ENCODE results near the gene MED10.

The MED10 gene

GRCh38 chr5:6377905-6378765, at the start of gene MED10:
MED10 (minus strand) TSS chr5:6378547; CDS start chr5:6378483, 64 bp downstream.
- peaks cover 1% of the 10 kb centered on the region for H3K27me3 Mint-ChIP-seq
- ATAC-seq (peak; percentile 98), DNase-seq (peak; percentile 97)
- H3K9me3 Mint-ChIP-seq: no peaks in the 10 kb centered on the region
- H3K4me1 Mint-ChIP-seq: peaks cover 31% of the 10 kb centered on the region
- H3K36me3 Mint-ChIP-seq (ENCODE audit: low read depth): peaks cover 49% of the 10 kb centered on the region
- H3K27ac Mint-ChIP-seq: peak within 1 kb of the TSS; percentile 99
- peak within 1 kb of the TSS; percentile 99 for H3K4me3 Mint-ChIP-seq

DNA sequence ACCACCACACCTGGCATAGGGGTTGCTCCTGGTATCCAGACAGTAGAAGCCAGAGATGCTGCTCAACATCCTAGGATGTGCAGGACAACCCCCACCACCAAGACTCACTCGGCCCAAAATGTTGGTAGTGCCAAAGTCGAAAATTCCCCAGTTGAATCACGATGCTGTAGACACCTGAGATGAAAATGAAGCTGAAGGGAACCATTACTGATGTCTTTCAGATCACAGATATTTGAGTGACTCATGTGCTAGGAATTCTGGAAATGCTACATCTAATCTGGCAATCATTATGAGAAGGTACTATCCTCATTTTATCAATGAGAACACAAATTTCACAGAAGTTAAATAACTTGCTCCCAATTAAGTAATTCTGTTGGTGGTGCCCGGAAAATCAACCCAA, 49.3 kb upstream of the MED10 start:
- H3K4me1 Mint-ChIP-seq: no peaks in the 10 kb centered on the region

DNA sequence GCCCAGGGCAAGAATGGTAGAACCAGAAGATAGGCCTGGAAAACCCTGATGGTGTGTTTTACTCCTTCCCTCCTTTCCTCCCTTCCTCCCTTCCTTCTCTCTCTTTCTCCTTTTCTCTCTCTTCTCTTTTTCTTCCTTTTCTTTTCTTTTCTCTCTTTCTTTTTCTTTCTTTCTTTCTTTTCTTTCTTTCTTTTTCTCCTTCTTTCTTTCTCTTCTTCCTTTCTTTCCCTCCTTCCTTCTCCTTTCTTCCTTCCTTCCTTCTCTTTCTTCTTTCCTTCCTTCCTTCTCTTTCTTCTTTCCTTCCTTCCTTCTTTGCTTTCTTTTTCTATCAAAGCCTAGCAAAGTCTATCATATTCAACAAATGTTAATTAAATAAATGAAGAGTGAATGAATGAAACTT, 46.4 kb upstream of the MED10 start:
- H3K4me1 Mint-ChIP-seq: no peaks in the 10 kb centered on the region
- no peaks in the 10 kb centered on the region for H3K36me3 Mint-ChIP-seq (ENCODE audit: low read depth)
- no peak for DNase-seq
- no peak for ATAC-seq
- H3K9me3 Mint-ChIP-seq: no peaks in the 10 kb centered on the region
- H3K27me3 Mint-ChIP-seq: peaks cover 6% of the 10 kb centered on the region
- no peak overlapping the region for H3K4me3 Mint-ChIP-seq
- H3K27ac Mint-ChIP-seq: no peak overlapping the region

More for the DNA sequence above, 49.3 kb upstream of the MED10 start:
- Mint-ChIP-seq H3K36me3 (ENCODE audit: low read depth) (no peaks in the 10 kb centered on the region), H3K27ac (no peak overlapping the region), H3K9me3 (no peaks in the 10 kb centered on the region), H3K4me3 (no peak overlapping the region), H3K27me3 (peaks cover 9% of the 10 kb centered on the region)
- DNase-seq (no peak), ATAC-seq (no peak)

GRCh38 chr5:6424110-6424659, 45.8 kb upstream of the MED10 start:
- Mint-ChIP-seq H3K9me3 (no peaks in the 10 kb centered on the region), H3K27ac (no peak overlapping the region)
- DNase-seq: no peak

GRCh38 chr5:6423327-6424109, 45.2 kb upstream of the MED10 start:
- no peak for ATAC-seq
- H3K9me3 Mint-ChIP-seq: no peaks in the 10 kb centered on the region
- no peak for DNase-seq
- H3K4me3 Mint-ChIP-seq: no peak overlapping the region
- H3K36me3 Mint-ChIP-seq (ENCODE audit: low read depth): no peaks in the 10 kb centered on the region
- H3K4me1 Mint-ChIP-seq: no peaks in the 10 kb centered on the region
- H3K27ac Mint-ChIP-seq: no peak overlapping the region
- H3K27me3 Mint-ChIP-seq: peaks cover 6% of the 10 kb centered on the region

More at GRCh38 chr5:6424110-6424659, 45.8 kb upstream of the MED10 start:
- H3K4me3 Mint-ChIP-seq: no peak overlapping the region
- ATAC-seq: no peak
- H3K27me3 Mint-ChIP-seq: peaks cover 6% of the 10 kb centered on the region
- no peaks in the 10 kb centered on the region for H3K4me1 Mint-ChIP-seq
- H3K36me3 Mint-ChIP-seq (ENCODE audit: low read depth): no peaks in the 10 kb centered on the region

GRCh38 chr5:6419340-6419852, 41.0 kb upstream of the MED10 start:
- Mint-ChIP-seq H3K4me1 (no peaks in the 10 kb centered on the region), H3K4me3 (no peak overlapping the region), H3K9me3 (no peaks in the 10 kb centered on the region), H3K36me3 (ENCODE audit: low read depth) (no peaks in the 10 kb centered on the region), H3K27ac (no peak overlapping the region), H3K27me3 (no peaks in the 10 kb centered on the region)
- no peak for ATAC-seq
- no peak for DNase-seq

DNA sequence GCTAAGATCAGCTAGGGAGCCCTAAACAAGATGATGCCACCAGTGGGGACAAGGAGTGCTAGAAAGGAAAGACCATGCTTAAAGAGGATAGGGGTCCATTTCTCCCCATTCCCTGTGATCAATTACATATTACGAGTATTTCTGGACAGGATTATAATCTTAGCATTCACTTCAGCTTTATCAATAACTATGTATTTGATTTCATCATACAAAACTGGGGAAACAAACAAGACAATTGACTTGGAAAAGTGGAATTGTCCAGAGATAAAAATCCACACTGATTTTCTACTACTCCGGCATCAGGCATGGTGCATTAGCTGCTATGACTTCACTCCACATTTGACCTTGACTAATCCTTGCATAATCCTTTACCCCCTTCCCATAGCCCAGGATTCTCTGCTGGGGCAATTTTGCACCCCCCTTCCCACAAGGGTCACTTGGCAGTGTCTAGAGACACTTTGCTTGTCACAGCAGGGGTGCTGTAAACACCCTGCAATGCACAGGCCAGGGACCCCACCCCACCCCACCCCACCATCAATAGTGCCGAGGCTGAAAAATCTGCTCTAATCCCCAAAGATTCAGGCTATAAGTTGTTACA, 40.4 kb upstream of the MED10 start:
- Mint-ChIP-seq H3K4me1 (no peaks in the 10 kb centered on the region), H3K36me3 (ENCODE audit: low read depth) (no peaks in the 10 kb centered on the region), H3K27ac (no peak overlapping the region), H3K9me3 (no peaks in the 10 kb centered on the region), H3K4me3 (no peak overlapping the region), H3K27me3 (no peaks in the 10 kb centered on the region)
- ATAC-seq: no peak
- DNase-seq: no peak

- no peaks in the 10 kb centered on the region for H3K36me3 Mint-ChIP-seq (ENCODE audit: low read depth)
- no peaks in the 10 kb centered on the region for H3K9me3 Mint-ChIP-seq
- H3K4me3 Mint-ChIP-seq: no peak overlapping the region
- H3K4me1 Mint-ChIP-seq: no peaks in the 10 kb centered on the region
- no peak overlapping the region for H3K27ac Mint-ChIP-seq
- H3K27me3 Mint-ChIP-seq: no peaks in the 10 kb centered on the region
- DNase-seq (no peak), ATAC-seq (no peak)
Observed at GRCh38 chr5:6417657-6418056, 39.3 kb upstream of the MED10 start.

- DNase-seq: no peak
- peaks cover 6% of the 10 kb centered on the region for H3K4me1 Mint-ChIP-seq
- H3K36me3 Mint-ChIP-seq (ENCODE audit: low read depth): no peaks in the 10 kb centered on the region
- H3K9me3 Mint-ChIP-seq: no peaks in the 10 kb centered on the region
- no peak overlapping the region for H3K4me3 Mint-ChIP-seq
- H3K27me3 Mint-ChIP-seq: no peaks in the 10 kb centered on the region
- no peak overlapping the region for H3K27ac Mint-ChIP-seq
- ATAC-seq: no peak
Observed at GRCh38 chr5:6412811-6413210, 34.5 kb upstream of the MED10 start.

DNA sequence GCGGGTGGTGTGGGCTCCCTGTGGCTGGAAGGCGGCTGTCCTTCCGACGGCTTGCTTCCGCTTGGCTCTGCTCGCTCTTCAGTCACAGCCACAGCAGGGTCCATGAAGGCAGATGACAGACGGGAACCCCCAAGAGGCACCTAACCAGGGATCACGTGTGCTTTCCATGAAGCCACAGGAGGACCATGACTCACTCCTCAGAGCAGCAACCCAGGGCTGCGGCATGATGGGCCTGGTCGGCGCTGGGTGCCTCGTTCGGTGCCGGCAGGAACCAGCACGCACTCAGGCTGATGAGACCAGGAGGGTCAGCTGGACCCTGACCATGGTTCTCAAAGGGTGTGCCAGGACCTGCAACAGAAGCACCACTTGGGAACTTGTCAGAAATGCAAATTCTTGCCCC, 32.8 kb upstream of the MED10 start:
- no peak overlapping the region for H3K4me3 Mint-ChIP-seq
- H3K27ac Mint-ChIP-seq: no peak overlapping the region
- no peak for ATAC-seq
- H3K9me3 Mint-ChIP-seq: no peaks in the 10 kb centered on the region
- H3K36me3 Mint-ChIP-seq (ENCODE audit: low read depth): no peaks in the 10 kb centered on the region
- DNase-seq: no peak
- peaks cover 6% of the 10 kb centered on the region for H3K4me1 Mint-ChIP-seq
- peaks cover 2% of the 10 kb centered on the region for H3K27me3 Mint-ChIP-seq

DNA sequence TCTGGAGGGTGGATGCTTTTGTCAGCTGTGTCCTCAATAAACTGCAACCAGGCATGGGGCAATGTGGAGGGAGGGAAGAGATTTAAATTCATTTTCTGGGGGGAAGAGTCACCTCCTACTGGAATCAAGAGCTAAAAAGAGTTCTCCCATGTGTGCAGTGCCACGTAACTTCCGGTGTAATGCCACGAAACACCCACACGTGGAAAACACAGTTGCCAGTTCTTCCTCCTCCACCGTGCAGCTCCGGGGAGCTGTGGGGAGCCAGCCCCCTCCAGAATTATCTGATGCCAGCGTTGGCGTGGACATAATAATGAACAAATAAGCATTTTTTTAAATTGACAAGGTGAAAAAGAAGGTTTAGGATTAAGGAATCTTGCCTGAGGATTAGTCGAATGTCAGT, 32.1 kb upstream of the MED10 start:
- Mint-ChIP-seq H3K27me3 (peaks cover 4% of the 10 kb centered on the region), H3K4me1 (peaks cover 6% of the 10 kb centered on the region), H3K27ac (no peak overlapping the region), H3K9me3 (no peaks in the 10 kb centered on the region), H3K36me3 (ENCODE audit: low read depth) (no peaks in the 10 kb centered on the region), H3K4me3 (no peak overlapping the region)
- ATAC-seq (no peak), DNase-seq (no peak)

DNA sequence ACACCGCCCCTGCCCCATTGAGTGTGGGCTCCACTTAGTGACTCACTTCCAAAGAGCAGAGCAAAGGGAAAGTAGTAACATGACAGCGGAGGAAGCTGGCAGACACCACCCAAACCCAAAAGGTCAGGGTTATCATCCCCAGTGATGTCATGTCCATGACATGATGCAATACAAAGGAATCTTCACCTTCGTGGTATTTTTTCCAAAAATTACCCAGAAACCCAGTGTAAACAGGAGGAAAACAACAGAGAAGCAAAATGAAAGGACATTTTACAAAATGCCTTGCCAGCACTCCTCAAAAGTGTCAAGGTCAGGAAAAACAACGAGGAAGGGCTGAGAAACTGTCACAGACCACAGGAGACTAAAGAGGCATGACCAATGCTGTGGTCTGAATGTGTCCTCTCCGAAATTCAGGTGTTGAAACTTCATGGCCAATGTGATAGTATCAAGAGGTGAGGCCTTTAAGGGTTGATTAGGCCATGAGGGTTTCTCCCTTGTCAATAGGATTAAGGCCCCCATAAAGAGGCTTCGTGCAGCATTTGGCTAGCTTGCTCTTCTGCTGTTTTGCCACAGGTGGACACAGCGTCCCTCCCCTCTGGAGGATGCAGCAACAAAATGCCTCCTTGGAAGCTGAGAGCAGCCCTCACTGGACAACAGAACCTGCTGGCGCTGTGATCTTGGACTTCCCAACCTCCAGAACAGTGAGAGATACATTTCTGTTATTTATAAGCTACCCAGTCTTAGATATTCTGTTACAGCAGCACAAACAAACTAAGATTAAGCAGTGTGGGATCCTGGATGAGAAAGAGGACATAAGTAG, 30.5 kb upstream of the MED10 start:
- Mint-ChIP-seq H3K4me3 (no peak overlapping the region), H3K9me3 (no peaks in the 10 kb centered on the region), H3K36me3 (ENCODE audit: low read depth) (no peaks in the 10 kb centered on the region), H3K4me1 (peaks cover 6% of the 10 kb centered on the region), H3K27ac (peak overlapping the region; percentile 50), H3K27me3 (peaks cover 5% of the 10 kb centered on the region)
- DNase-seq (no peak), ATAC-seq (peak; percentile 77)

GRCh38 chr5:6408260-6408596, 29.9 kb upstream of the MED10 start:
- Mint-ChIP-seq H3K27ac (no peak overlapping the region), H3K27me3 (peaks cover 5% of the 10 kb centered on the region), H3K36me3 (ENCODE audit: low read depth) (no peaks in the 10 kb centered on the region), H3K4me3 (no peak overlapping the region), H3K9me3 (no peaks in the 10 kb centered on the region), H3K4me1 (peaks cover 8% of the 10 kb centered on the region)
- ATAC-seq (no peak), DNase-seq (no peak)

Data from activated naive CD8-positive, alpha-beta T cell treated with anti-CD3 and anti-CD28 coated beads, Interleukin-2, amount 50 U/mL, for 24 hours (primary cell).